ENCODE measurements around the gene STEAP2.

- TF ChIP-seq POLR2AphosphoS5 (IDR thresholded peaks at IDR 0.05) (no peak), EP300 (IDR thresholded peaks at IDR 0.05) (no peak)
- TF ChIP-seq, protein P1, sequence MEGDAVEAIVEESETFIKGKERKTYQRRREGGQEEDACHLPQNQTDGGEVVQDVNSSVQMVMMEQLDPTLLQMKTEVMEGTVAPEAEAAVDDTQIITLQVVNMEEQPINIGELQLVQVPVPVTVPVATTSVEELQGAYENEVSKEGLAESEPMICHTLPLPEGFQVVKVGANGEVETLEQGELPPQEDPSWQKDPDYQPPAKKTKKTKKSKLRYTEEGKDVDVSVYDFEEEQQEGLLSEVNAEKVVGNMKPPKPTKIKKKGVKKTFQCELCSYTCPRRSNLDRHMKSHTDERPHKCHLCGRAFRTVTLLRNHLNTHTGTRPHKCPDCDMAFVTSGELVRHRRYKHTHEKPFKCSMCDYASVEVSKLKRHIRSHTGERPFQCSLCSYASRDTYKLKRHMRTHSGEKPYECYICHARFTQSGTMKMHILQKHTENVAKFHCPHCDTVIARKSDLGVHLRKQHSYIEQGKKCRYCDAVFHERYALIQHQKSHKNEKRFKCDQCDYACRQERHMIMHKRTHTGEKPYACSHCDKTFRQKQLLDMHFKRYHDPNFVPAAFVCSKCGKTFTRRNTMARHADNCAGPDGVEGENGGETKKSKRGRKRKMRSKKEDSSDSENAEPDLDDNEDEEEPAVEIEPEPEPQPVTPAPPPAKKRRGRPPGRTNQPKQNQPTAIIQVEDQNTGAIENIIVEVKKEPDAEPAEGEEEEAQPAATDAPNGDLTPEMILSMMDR (IDR thresholded peaks at IDR 0.05): no peak
Observed at GRCh38 chr7:90216771-90217170, 5.2 kb downstream of the STEAP2 start.

All from gastroesophageal sphincter (tissue), 3 donors.